Spinal cord (tissue), 10 donors: ENCODE measurements around the gene CABLES1. TPM values are rescaled to one million over a fixed set of nuclear protein-coding genes. Genes with fewer than 3 reads are reported as not detected.
"Not testable (repeated sequence)": the region's sequence is repeated elsewhere in the genome, so short reads cannot be mapped to it uniquely, and the experiment has no call there.

Source experiments
- DNase-seq, 6 donors: peaks; one replicate each; pipeline versions ENCODE4 v3.0.0 to v3.0.0-alpha.2; 2013 to 2015; ENCODE audit warnings: low spot score in 6 of 6, low read depth in 4 of 6
- H3K27ac ChIP-seq: one replicate; pipeline ENCODE4 v1.5.1; 2013; ENCODE audit warnings: low read depth, low read length, control low read depth
- H3K27me3 ChIP-seq: one replicate; pipeline ENCODE4 v1.6.1; 2013; ENCODE audit warnings: low read length; ENCODE audit not compliant: control insufficient read depth, insufficient read depth
- H3K36me3 ChIP-seq: one replicate; pipeline ENCODE4 v1.6.1; 2013; ENCODE audit warnings: low read length; ENCODE audit not compliant: control insufficient read depth, insufficient read depth
- H3K4me1 ChIP-seq: one replicate; pipeline ENCODE4 v1.6.1; 2013; ENCODE audit warnings: low read length; ENCODE audit not compliant: control insufficient read depth, insufficient read depth
- H3K4me3 ChIP-seq: one replicate; pipeline ENCODE4 v1.5.1; 2013; ENCODE audit warnings: low read depth, low read length, control low read depth
- H3K9me3 ChIP-seq: one replicate; pipeline ENCODE4 v1.6.1; 2013; ENCODE audit warnings: low read length; ENCODE audit not compliant: control insufficient read depth, insufficient read depth
- WGBS: methylation state at CpG from one replicate; pipeline ENCODE4 v1.1.5; 2013; ENCODE audit warnings: missing lambda C conversion rate; ENCODE audit not compliant: insufficient coverage; 5-methylcytosine and 5-hydroxymethylcytosine counted together
- long read RNA-seq, 4 donors: transcript quantifications; one replicate each; lab custom pipeline, GENCODE V29; 2026
- polyA plus RNA-seq, 2 donors: library from polyadenylated mRNA; unstranded; fragments of 120-200 nt; gene quantifications; one replicate each; pipeline ENCODE4 v1.2.1, GENCODE V29; 2013; ENCODE audit not compliant: insufficient read length in 2 of 2
- total RNA-seq, 2 donors: library from RNA; depleted of rRNA in 1 of 2; stranded (reverse); fragments of 120-200 nt in 1 of 2; fragments of >200 nt in 1 of 2; gene quantifications; one replicate each; pipeline versions ENCODE4 v1.2.3 to v1.2.4, GENCODE V29; 2013 to 2014
- donor health status: healthy.

The CABLES1 gene
- total RNA-seq (10 to 100 TPM; 11.9 to 30.4 TPM), polyA plus RNA-seq (10 to 100 TPM in 1 of 2 donors, 1 to 10 TPM in 1; 7.6 to 12.6 TPM)
- long read RNA-seq, donor 1, full-length matches to known transcripts: 4 of 4 reads
- long read RNA-seq, donor 1, partial matches to known transcripts: 0 of 4 reads
- long read RNA-seq, donor 1, other reads (novel, unspliced or antisense): 0 of 4 reads
- long read RNA-seq, donor 2, full-length matches to known transcripts: 1 of 1 reads
- long read RNA-seq, donor 2, partial matches to known transcripts: 0 of 1 reads
- long read RNA-seq, donor 2, other reads (novel, unspliced or antisense): 0 of 1 reads
- long read RNA-seq, donor 3, full-length matches to known transcripts: 1 of 1 reads
- long read RNA-seq, donor 3, partial matches to known transcripts: 0 of 1 reads
- long read RNA-seq, donor 3, other reads (novel, unspliced or antisense): 0 of 1 reads
- long read RNA-seq, donor 4, full-length matches to known transcripts: 17 of 27 reads
- long read RNA-seq, donor 4, partial matches to known transcripts: 10 of 27 reads
- long read RNA-seq, donor 4, other reads (novel, unspliced or antisense): 0 of 27 reads

- 3% methylated on average over 67 of the region's 67 CpGs for WGBS
- Histone ChIP-seq H3K4me3 (peak within 1 kb of the TSS; percentile 47), H3K9me3 (no peaks in the 10 kb centered on the region), H3K27ac (no peak within 1 kb of the TSS), H3K36me3 (no peaks in the 10 kb centered on the region), H3K4me1 (peaks cover 23% of the 10 kb centered on the region), H3K27me3 (peaks cover 31% of the 10 kb centered on the region)
- DNase-seq: peak in 2 of 6 donors; percentile 81 to 85
Observed at GRCh38 chr18:23134780-23135549, at the start of gene CABLES1. Gene CABLES1, plus strand, starts transcription at chr18:23135485. Its CDS starts 278 bp downstream, at chr18:23135763.

- no peaks in the 10 kb centered on the region for H3K9me3 ChIP-seq
- no peak overlapping the region for H3K27ac ChIP-seq
- no peaks in the 10 kb centered on the region for H3K36me3 ChIP-seq
- WGBS: no CpG with 5 or more reads among the region's 3 CpGs
- DNase-seq: no peak
- no peaks in the 10 kb centered on the region for H3K4me1 ChIP-seq
- no peak overlapping the region for H3K4me3 ChIP-seq
- no peaks in the 10 kb centered on the region for H3K27me3 ChIP-seq
Observed at GRCh38 chr18:23087352-23087751, 47.9 kb upstream of the CABLES1 start.

DNA sequence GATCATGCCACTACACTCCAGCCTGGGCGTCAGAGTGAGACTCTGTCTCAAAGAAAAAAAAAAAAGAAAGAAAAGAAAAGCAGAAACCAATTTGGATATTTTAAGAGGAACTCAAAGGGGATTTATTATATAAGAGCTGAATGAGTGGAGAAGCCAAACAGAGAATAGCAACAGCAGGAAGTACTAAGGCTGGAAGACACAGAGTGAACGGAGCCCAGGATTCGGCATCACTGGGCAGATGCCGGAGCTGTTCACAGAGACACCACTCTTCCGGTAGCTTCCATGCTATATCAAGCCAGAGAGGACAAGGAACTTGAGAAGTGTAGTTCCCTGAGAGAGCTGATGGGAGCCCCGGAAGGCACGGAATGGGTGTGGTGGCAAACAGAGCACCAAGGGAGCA lies 47.0 kb upstream of the CABLES1 start:
- no peaks in the 10 kb centered on the region for H3K9me3 ChIP-seq
- H3K4me1 ChIP-seq: no peaks in the 10 kb centered on the region
- no peak overlapping the region for H3K27ac ChIP-seq
- no peak for DNase-seq
- H3K27me3 ChIP-seq: no peaks in the 10 kb centered on the region
- no peak overlapping the region for H3K4me3 ChIP-seq
- no peaks in the 10 kb centered on the region for H3K36me3 ChIP-seq
- 95% methylated on average over 5 of the region's 7 CpGs for WGBS

GRCh38 chr18:23091017-23091993 lies 44.0 kb upstream of the CABLES1 start:
- not testable (repeated sequence) for H3K9me3 ChIP-seq, H3K4me3 ChIP-seq, H3K27me3 ChIP-seq, H3K27ac ChIP-seq, DNase-seq, H3K4me1 ChIP-seq, H3K36me3 ChIP-seq
- 86% methylated on average over 1 of the region's 8 CpGs for WGBS

- Histone ChIP-seq H3K36me3 (no peaks in the 10 kb centered on the region), H3K27me3 (peaks cover 2% of the 10 kb centered on the region), H3K4me3 (no peak overlapping the region), H3K4me1 (peaks cover 3% of the 10 kb centered on the region), H3K9me3 (no peaks in the 10 kb centered on the region), H3K27ac (no peak overlapping the region)
- DNase-seq: no peak
- WGBS: 93% methylated on average over 9 of the region's 9 CpGs
Observed at GRCh38 chr18:23092121-23092520, 43.2 kb upstream of the CABLES1 start.

DNA sequence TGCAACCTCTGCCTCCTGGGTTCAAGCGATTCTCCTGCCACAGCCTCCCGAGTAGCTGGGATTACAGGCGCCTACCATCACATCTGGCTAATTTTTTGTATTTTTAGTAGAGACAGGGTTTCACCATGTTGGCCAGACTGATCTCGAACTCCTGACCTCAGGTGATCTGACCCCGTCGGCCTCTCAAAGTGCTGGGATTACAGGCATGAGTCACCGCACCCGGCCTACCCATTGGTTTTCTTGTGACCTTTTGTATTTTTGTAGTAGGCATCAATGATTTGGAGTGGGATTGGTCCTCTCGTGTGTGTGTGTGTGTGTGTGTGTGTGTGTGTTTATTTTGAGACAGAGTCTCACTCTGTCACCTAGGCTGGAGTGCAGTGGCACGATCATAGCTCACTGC lies 42.2 kb upstream of the CABLES1 start:
- H3K4me1 ChIP-seq, H3K4me3 ChIP-seq, H3K27me3 ChIP-seq, H3K27ac ChIP-seq, H3K36me3 ChIP-seq, H3K9me3 ChIP-seq, DNase-seq: not testable (repeated sequence)
- 96% methylated on average over 7 of the region's 10 CpGs for WGBS

DNA sequence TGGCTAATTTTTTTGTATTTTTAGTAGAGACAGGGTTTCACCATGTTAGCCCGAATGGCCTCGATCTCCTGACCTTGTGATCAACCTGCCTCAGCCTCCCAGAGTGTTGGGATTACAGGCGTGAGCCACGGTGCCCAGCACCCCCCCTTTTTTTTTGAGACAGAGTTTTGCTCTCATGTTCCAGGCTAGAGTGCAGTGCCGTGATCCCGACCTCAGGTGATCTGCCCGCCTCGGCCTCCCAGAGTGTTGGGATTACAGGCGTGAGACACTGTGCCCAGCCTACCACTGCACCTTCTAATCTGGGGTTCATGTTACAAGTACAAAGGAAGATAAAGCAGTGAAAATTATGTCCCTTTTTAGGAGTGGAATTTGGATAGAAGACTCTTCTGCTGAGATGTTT lies 41.5 kb upstream of the CABLES1 start:
- no peaks in the 10 kb centered on the region for H3K9me3 ChIP-seq
- DNase-seq: no peak
- H3K4me1 ChIP-seq: peaks cover 3% of the 10 kb centered on the region
- no peak overlapping the region for H3K4me3 ChIP-seq
- 90% methylated on average over 4 of the region's 9 CpGs for WGBS
- H3K36me3 ChIP-seq: no peaks in the 10 kb centered on the region
- no peak overlapping the region for H3K27ac ChIP-seq
- H3K27me3 ChIP-seq: peaks cover 2% of the 10 kb centered on the region

GRCh38 chr18:23094411-23095190 lies 40.7 kb upstream of the CABLES1 start:
- 14% methylated on average over 9 of the region's 18 CpGs for WGBS
- DNase-seq: peak in 1 of 6 donors; percentile 44
- H3K27me3 ChIP-seq: peaks cover 2% of the 10 kb centered on the region

More at GRCh38 chr18:23094411-23095190, 40.7 kb upstream of the CABLES1 start:
- Histone ChIP-seq H3K9me3 (no peaks in the 10 kb centered on the region), H3K36me3 (no peaks in the 10 kb centered on the region), H3K4me1 (peaks cover 3% of the 10 kb centered on the region), H3K27ac (no peak overlapping the region), H3K4me3 (no peak overlapping the region)
